H1 (cell line): ENCODE measurements around the gene ROR1. TPM values are rescaled to one million over a fixed set of nuclear protein-coding genes. Genes with fewer than 3 reads are reported as not detected.
A peak's percentile ranks its signal among the peaks of the same experiment; 100 is the strongest.

Experiments used
- CHD1 ChIP-seq: IDR thresholded peaks from 2 replicates; pipeline ENCODE4 v1.6.1; 2012; ENCODE audit warnings: low read depth, low read length, improper control_type of control experiment
- KDM1A ChIP-seq: fragments of 200-600, 300-600 bp; sonication (generic); IDR thresholded peaks from 2 replicates; pipeline ENCODE4 v1.7.1; 2016; ENCODE audit warnings: mild to moderate bottlenecking, low read length, borderline replicate concordance
- MAFK ChIP-seq: IDR thresholded peaks from 2 replicates; pipeline ENCODE4 v1.6.1; 2012; ENCODE audit warnings: low read depth, mild to moderate bottlenecking, improper control_type of control experiment, low read length
- NANOG ChIP-seq: IDR thresholded peaks from 2 replicates; pipeline ENCODE4 v1.6.1; 2011; ENCODE audit warnings: low read length, low read depth, mild to moderate bottlenecking, inconsistent platforms; ENCODE audit not compliant: insufficient read depth, poor library complexity, severe bottlenecking
- POLR2AphosphoS5 ChIP-seq: IDR thresholded peaks from 2 replicates; pipeline ENCODE4 v1.6.1; 2011; ENCODE audit warnings: low read depth, low read length
- POU5F1 ChIP-seq: IDR thresholded peaks from 2 replicates; pipeline ENCODE4 v1.6.1; 2011; ENCODE audit warnings: low read depth, mild to moderate bottlenecking, low read length, moderate library complexity
- RNF2 ChIP-seq: fragments of 200-900, 300-1000 bp; sonication (generic); IDR thresholded peaks from 2 replicates; pipeline ENCODE4 v1.7.1; 2016; ENCODE audit warnings: borderline replicate concordance, low read depth, mild to moderate bottlenecking, antibody characterized with exemption, low read length; ENCODE audit not compliant: poor library complexity, severe bottlenecking; ENCODE audit errors: missing control alignments
- TAF1 ChIP-seq: IDR thresholded peaks from 2 replicates; pipeline ENCODE4 v1.6.1; 2011; ENCODE audit warnings: mild to moderate bottlenecking, low read depth, low read length
- TBP ChIP-seq: IDR thresholded peaks from 2 replicates; pipeline ENCODE4 v1.6.1; 2011; ENCODE audit warnings: low read depth, low read length, improper control_type of control experiment
- polyA plus RNA-seq, 7 experiments: library from polyadenylated mRNA; depleted of rRNA in 3 of 7; stranded (reverse) in 5 of 7; unstranded in 2 of 7; fragments of >200 nt in 5 of 7; fragments of 200-250 nt in 2 of 7; gene quantifications; 1 replicate in 5 of 7; 2 replicates in 1 of 7; 4 replicates in 1 of 7; pipeline versions ENCODE4 v1.2.1 to v1.2.3, GENCODE V29; 2011 to 2013; ENCODE audit warnings: missing spikeins in 2 of 7, mixed read lengths in 2 of 7
- total RNA-seq: library from RNA; stranded (reverse); fragmentation: NEBNext Ultra II Directional; extraction: Animal tissue kit (Norgen Biotek cat#: 25700); gene quantifications from 2 replicates; pipeline ENCODE4 v1.2.1, GENCODE V29; 2021
- TF ChIP-seq, protein P1 (sequence below): fragments of 300-600 bp; sonication (generic); IDR thresholded peaks from 2 replicates; pipeline ENCODE4 v1.7.1; 2012; ENCODE audit warnings: low read length, moderate library complexity, mild to moderate bottlenecking, inconsistent platforms; ENCODE audit not compliant: insufficient replicate concordance

Gene ROR1
- total and polyA plus RNA-seq, 2 of the 8 experiments (the other 6 are each of a cell fraction or from before 2014, with no cell fraction given), result 33.6 to 73.6 TPM

DNA sequence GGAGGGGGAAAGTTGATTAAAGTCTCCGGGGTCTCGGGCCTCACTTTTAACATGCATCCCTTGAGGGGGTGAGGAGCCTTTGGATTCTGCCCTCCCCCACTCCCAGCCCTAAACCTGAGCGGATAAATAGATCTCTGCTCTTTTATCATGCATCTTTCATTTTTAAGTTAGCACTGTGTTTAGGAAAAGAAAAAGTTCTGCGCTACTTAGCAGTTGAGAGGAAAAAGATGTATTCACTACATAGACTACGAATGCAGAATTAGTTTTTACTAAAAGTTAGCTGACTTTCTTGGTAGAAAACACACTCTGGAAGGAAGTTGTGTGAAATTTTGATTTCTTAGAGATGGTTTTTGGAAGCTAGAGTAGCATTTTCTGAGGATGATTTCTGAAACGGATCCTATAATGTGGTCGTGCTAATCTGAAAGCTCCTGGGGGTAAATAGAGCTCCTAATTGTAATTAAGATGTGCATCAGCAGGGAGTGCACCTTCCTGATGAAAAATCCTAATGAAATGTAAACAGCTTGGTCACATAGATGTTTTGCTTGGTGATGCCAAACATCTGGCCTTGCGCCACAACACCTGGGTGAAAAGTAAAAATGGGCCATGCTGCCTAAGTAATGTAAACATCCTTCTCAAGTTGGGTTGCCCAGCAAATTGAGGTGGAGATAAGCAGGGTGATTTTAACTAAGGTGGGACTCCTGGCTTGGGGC, 1.8 kb downstream of the ROR1 start (continued):
- TF ChIP-seq, protein P1, sequence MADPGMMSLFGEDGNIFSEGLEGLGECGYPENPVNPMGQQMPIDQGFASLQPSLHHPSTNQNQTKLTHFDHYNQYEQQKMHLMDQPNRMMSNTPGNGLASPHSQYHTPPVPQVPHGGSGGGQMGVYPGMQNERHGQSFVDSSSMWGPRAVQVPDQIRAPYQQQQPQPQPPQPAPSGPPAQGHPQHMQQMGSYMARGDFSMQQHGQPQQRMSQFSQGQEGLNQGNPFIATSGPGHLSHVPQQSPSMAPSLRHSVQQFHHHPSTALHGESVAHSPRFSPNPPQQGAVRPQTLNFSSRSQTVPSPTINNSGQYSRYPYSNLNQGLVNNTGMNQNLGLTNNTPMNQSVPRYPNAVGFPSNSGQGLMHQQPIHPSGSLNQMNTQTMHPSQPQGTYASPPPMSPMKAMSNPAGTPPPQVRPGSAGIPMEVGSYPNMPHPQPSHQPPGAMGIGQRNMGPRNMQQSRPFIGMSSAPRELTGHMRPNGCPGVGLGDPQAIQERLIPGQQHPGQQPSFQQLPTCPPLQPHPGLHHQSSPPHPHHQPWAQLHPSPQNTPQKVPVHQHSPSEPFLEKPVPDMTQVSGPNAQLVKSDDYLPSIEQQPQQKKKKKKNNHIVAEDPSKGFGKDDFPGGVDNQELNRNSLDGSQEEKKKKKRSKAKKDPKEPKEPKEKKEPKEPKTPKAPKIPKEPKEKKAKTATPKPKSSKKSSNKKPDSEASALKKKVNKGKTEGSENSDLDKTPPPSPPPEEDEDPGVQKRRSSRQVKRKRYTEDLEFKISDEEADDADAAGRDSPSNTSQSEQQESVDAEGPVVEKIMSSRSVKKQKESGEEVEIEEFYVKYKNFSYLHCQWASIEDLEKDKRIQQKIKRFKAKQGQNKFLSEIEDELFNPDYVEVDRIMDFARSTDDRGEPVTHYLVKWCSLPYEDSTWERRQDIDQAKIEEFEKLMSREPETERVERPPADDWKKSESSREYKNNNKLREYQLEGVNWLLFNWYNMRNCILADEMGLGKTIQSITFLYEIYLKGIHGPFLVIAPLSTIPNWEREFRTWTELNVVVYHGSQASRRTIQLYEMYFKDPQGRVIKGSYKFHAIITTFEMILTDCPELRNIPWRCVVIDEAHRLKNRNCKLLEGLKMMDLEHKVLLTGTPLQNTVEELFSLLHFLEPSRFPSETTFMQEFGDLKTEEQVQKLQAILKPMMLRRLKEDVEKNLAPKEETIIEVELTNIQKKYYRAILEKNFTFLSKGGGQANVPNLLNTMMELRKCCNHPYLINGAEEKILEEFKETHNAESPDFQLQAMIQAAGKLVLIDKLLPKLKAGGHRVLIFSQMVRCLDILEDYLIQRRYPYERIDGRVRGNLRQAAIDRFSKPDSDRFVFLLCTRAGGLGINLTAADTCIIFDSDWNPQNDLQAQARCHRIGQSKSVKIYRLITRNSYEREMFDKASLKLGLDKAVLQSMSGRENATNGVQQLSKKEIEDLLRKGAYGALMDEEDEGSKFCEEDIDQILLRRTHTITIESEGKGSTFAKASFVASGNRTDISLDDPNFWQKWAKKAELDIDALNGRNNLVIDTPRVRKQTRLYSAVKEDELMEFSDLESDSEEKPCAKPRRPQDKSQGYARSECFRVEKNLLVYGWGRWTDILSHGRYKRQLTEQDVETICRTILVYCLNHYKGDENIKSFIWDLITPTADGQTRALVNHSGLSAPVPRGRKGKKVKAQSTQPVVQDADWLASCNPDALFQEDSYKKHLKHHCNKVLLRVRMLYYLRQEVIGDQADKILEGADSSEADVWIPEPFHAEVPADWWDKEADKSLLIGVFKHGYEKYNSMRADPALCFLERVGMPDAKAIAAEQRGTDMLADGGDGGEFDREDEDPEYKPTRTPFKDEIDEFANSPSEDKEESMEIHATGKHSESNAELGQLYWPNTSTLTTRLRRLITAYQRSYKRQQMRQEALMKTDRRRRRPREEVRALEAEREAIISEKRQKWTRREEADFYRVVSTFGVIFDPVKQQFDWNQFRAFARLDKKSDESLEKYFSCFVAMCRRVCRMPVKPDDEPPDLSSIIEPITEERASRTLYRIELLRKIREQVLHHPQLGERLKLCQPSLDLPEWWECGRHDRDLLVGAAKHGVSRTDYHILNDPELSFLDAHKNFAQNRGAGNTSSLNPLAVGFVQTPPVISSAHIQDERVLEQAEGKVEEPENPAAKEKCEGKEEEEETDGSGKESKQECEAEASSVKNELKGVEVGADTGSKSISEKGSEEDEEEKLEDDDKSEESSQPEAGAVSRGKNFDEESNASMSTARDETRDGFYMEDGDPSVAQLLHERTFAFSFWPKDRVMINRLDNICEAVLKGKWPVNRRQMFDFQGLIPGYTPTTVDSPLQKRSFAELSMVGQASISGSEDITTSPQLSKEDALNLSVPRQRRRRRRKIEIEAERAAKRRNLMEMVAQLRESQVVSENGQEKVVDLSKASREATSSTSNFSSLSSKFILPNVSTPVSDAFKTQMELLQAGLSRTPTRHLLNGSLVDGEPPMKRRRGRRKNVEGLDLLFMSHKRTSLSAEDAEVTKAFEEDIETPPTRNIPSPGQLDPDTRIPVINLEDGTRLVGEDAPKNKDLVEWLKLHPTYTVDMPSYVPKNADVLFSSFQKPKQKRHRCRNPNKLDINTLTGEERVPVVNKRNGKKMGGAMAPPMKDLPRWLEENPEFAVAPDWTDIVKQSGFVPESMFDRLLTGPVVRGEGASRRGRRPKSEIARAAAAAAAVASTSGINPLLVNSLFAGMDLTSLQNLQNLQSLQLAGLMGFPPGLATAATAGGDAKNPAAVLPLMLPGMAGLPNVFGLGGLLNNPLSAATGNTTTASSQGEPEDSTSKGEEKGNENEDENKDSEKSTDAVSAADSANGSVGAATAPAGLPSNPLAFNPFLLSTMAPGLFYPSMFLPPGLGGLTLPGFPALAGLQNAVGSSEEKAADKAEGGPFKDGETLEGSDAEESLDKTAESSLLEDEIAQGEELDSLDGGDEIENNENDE, result peak; percentile 86
- peak; percentile 14; the same call in 1 of the 2 replicates for TF ChIP-seq TBP
- TF ChIP-seq KDM1A, result no peak
- TF ChIP-seq RNF2, result no peak
- peak; percentile 62; the same call in 1 of the 2 replicates for TF ChIP-seq TAF1
- TF ChIP-seq POLR2AphosphoS5, result no peak
- peak; percentile 56 for TF ChIP-seq NANOG
- TF ChIP-seq MAFK, result no peak
- TF ChIP-seq POU5F1, result 0 out of 2 replicates have a peak, but pooled peaks have one; percentile 7
- peak; percentile 2; the same call in 1 of the 2 replicates for TF ChIP-seq CHD1
